Erythroblast (primary cell): ENCODE results near the gene NEK5.

Experiments used
- DNase-seq, 2 experiments: peaks; one replicate each; lab custom pipeline; 2025; lab: John Stamatoyannopoulos, UW
- GATA1 ChIP-seq: IDR thresholded peaks from 2 replicates; pipeline ENCODE4 v1.6.1; 2011; ENCODE audit warnings: low read depth, mild to moderate bottlenecking, control low read depth, low read length, moderate library complexity
- POLR2A ChIP-seq: IDR thresholded peaks from 2 replicates; pipeline ENCODE4 v1.6.1; 2011; ENCODE audit warnings: mild to moderate bottlenecking, low read length

Gene NEK5

GRCh38 chr13:52159159-52159982 is 30.5 kb upstream of the NEK5 start, which contains the start of gene NEK3:
NEK3 (minus strand) TSS chr13:52159597; CDS start chr13:52156191, 3,406 bp downstream.
- TF ChIP-seq GATA1 (no peak), POLR2A (peak; percentile 54)
- peak; percentile 69 to 72 for DNase-seq

GRCh38 chr13:52158629-52159158 is 29.8 kb upstream of the NEK5 start:
- DNase-seq = peak; percentile 42 to 48
- TF ChIP-seq POLR2A (no peak), GATA1 (no peak)

GRCh38 chr13:52156724-52157261 is 27.9 kb upstream of the NEK5 start:
- TF ChIP-seq POLR2A (no peak), GATA1 (no peak)
- no peak for DNase-seq

DNA sequence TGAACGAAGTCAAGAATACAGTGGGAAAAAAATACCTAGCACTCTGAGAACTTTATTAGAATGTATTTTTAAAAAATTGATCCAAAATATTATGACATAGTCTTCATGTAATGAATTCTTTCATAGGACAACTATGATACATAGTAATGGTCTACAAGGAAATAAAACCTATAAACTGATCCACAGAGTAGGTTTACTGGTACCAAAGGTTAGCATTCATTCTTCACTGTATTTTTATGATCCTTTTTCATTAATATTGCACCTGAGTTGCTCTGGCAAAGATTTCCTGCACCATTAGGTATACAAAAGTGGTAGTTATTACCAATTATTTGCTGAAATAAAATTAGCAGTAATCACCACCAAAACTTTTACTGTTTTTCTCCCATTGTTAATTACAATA is 26.3 kb upstream of the NEK5 start:
- TF ChIP-seq GATA1 (no peak), POLR2A (no peak)
- DNase-seq = no peak

GRCh38 chr13:52147225-52147624 is 18.4 kb upstream of the NEK5 start:
- no peak for DNase-seq

DNA sequence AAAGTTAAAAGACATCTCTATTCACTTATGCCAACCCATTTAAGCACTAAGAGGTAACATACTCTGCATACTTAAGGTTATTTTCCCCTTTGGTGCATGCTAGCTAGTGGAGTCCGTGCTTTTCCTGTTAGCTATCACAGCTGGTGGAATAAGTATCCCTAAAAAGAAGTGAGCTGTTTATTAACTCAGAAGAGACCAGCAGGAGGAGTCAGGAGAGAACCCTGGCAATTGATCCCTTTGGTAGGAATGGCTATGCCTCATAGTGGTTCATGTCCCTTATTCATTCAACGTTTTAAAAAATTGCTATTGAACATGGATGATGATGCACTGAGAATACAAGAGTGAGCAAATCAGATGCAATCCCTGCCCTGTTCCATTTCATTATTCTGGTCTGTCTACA is 12.4 kb upstream of the NEK5 start:
- TF ChIP-seq POLR2A (no peak), GATA1 (no peak)
- DNase-seq = no peak

More at GRCh38 chr13:52147225-52147624, 18.4 kb upstream of the NEK5 start:
- no peak for TF ChIP-seq POLR2A
- no peak for TF ChIP-seq GATA1

- no peak for TF ChIP-seq POLR2A
- no peak for TF ChIP-seq GATA1
- no peak for DNase-seq
Observed at GRCh38 chr13:52137489-52137888, 8.6 kb upstream of the NEK5 start.

DNA sequence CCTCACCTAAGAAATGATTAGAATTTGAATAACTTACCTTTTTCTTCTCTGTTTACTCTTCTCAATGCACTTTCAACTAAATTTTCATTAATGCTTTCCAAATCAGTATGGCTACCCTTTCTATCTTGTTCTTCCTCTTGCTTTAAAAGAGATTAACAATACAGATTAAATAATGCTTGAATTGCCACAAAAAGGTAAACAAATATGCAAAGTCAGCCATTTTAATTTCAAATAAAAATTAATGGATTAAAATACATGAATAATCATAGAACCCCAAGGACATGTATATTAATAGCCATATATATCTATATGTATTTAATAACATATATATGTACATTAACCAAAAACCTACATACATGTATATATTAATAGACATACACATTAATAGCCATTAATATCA is 7.9 kb upstream of the NEK5 start:
- DNase-seq = no peak
- no peak for TF ChIP-seq POLR2A
- no peak for TF ChIP-seq GATA1

DNA sequence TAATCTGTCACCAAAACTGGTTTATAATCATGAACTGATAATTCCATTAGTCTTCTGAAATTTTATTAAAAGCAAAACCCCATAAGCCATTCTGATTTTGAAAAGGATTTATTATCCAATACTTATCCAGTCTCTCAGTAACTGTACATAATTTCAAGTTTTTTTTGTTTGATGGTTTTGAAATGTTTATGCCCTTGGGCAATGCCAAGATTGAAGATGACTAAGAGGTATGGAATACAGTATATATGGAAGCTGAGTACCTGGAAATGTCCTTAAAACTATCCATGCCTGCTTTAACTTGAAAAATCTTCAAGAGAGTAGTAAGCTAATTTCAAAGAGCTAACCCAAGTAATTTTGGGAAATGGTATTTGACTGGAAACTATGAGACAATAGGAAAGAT is 1.8 kb upstream of the NEK5 start:
- DNase-seq = no peak
- TF ChIP-seq POLR2A = no peak
- TF ChIP-seq GATA1 = no peak

DNA sequence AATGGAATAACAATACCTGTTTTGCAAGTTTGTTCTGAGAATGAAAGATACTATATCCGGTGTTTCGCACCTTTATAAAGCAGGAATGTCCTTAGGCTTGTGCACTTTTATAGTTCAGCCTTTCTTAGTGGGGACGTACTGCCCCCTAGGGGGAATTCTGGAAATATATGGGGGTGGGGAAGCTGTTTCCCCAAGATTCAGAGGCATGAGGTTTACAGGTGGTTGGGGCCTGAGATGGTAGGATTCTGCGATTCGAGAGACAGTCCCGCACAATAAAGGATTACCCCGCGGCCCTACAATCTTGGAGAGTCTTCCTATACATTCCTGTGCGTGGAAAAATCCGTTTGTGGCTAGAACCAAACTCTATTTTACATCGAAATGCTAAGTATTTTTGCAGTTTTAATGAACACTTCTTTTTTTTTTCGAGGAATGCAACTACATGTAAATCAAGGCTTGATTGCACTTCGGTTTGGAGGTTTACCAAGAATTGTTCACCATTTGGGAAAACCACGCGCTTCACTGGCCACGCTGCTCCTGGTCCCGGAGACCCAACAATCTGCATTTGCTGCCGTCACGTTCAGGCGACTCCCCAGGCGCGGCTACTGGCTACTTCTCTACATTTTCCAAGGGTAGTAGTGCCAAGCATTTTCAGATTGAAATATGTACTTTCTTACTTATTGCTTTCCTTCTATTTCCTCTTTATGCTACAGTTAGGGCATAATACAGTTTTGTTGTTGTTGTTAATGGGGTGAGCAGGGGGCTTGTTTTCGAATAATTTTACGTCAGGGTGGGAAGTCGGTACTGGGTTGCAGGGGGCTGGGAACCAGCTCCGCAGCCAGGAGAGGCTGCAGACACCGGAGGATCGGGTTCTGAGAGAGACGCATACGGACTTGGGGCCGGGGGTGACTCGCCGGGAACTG is 830 bp downstream of the NEK5 start:
- TF ChIP-seq POLR2A = no peak
- TF ChIP-seq GATA1 = no peak
- peak; percentile 62 to 79 for DNase-seq

DNA sequence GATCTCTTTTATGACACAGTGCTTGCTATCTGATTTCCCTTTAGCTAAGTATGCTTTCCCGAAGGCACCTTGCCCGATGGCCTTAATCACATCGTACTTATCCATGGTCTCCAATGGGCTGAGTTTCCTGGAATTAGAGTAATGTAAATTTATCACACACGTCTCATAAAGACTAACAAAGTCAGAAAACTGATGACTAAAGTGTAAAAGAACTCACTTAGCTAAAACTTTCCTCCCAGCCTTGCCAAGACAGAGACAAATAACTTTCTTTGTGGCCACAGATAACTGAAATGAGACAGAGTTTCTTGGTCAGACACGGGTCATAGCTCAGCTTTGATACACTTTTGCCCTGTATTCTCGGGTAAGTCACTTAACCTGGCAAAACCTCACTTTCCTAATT is 1.5 kb downstream of the NEK5 start:
- TF ChIP-seq POLR2A (no peak), GATA1 (no peak)
- no peak for DNase-seq

DNA sequence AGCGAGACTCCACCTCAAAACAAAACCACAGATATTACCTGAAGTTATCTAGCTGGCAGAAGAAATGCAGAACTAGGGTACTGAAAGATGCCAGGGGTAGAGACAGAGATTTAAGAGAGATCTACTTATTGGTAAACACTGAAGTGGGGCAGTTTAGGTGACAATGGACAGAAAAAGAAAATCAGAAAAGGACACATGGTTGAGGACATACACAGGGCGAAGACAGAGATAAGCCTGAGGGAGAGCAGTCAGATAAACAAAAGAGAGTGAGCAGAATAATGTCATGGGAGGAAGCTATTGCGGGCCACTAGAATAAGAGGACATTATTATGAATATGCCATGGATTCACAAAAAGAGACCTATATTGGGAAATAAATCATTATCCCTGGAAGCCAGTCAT is 3.3 kb downstream of the NEK5 start:
- TF ChIP-seq GATA1 (no peak), POLR2A (no peak)
- peak in 1 of 2 experiments; percentile 30 for DNase-seq

DNA sequence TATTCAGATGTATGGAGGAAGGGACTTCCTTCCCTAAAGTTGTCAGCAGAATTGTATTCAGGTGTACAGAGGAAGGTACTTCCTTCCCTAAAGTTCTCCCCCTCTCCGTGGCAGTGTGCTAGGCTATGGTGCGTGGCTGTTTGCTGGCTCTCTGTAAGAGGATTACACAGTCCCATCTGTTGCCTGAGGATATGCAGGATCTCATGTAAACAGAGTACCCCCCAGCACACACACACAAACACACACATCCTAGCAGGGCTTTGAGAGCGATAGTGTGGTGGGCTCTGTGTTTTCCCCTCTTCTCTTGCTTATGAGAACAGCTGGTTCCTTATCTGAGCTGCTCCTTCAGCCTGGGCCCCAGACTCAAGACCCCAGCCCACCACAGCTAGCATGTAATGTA is 10.3 kb downstream of the NEK5 start:
- TF ChIP-seq POLR2A = no peak
- TF ChIP-seq GATA1 = no peak
- no peak for DNase-seq
